GM23248 (cell line): Measurements from ENCODE around the gene SHISA8. TPM values are rescaled to one million over a fixed set of nuclear protein-coding genes. Genes with fewer than 3 reads are reported as not detected.
A peak's percentile ranks its signal among the peaks of the same experiment; 100 is the strongest.

Experiments used
- DNase-seq: peaks from one replicate; pipeline ENCODE4 v3.0.0-alpha.2; 2015
- H2AFZ ChIP-seq: fragments of 200-600 bp; sonication (generic); 2 replicates; pipeline ENCODE4 v1.6.1; 2016; ENCODE audit warnings: antibody characterized with exemption
- H3F3A ChIP-seq: fragments of 200-600 bp; sonication (generic); 2 replicates; pipeline ENCODE4 v1.6.1; 2016; ENCODE audit warnings: mild to moderate bottlenecking, antibody characterized with exemption, mixed run types; ENCODE audit not compliant: insufficient read depth
- H3K27ac ChIP-seq: fragments of 200-600 bp; sonication (generic); 2 replicates; pipeline ENCODE4 v1.5.1; 2016; ENCODE audit warnings: mild to moderate bottlenecking
- H3K27me3 ChIP-seq: fragments of 200-600 bp; sonication (generic); replicated peaks from 2 replicates; pipeline ENCODE4 v1.6.1; 2016; ENCODE audit warnings: mild to moderate bottlenecking; ENCODE audit not compliant: insufficient read depth
- H3K36me3 ChIP-seq: fragments of 200-600 bp; sonication (generic); 2 replicates; pipeline ENCODE4 v1.6.1; 2016; ENCODE audit warnings: low read depth, mild to moderate bottlenecking
- H3K4me1 ChIP-seq: fragments of 200-600 bp; sonication (generic); 2 replicates; pipeline ENCODE4 v1.6.1; 2016; ENCODE audit warnings: mild to moderate bottlenecking; ENCODE audit not compliant: insufficient read depth
- H3K4me2 ChIP-seq: fragments of 200-600 bp; sonication (generic); one replicate; pipeline ENCODE4 v1.6.1; 2016; ENCODE audit warnings: mild to moderate bottlenecking; ENCODE audit not compliant: unreplicated experiment
- H3K4me3 ChIP-seq: fragments of 200-600 bp; sonication (generic); 2 replicates; pipeline ENCODE4 v1.5.1; 2016; ENCODE audit warnings: mild to moderate bottlenecking
- H3K79me2 ChIP-seq: fragments of 200-600 bp; sonication (generic); 2 replicates; pipeline ENCODE4 v1.6.1; 2016; ENCODE audit warnings: mild to moderate bottlenecking; ENCODE audit not compliant: insufficient read depth
- H3K9ac ChIP-seq: fragments of 200-600 bp; sonication (generic); 2 replicates; pipeline ENCODE4 v1.6.1; 2016; ENCODE audit warnings: mild to moderate bottlenecking
- H3K9me2 ChIP-seq: fragments of 200-600 bp; sonication (generic); 2 replicates; pipeline ENCODE4 v1.6.1; 2016; ENCODE audit warnings: mixed run types, mild to moderate bottlenecking, moderate library complexity; ENCODE audit not compliant: insufficient read depth
- H3K9me3 ChIP-seq: fragments of 200-600 bp; sonication (generic); one replicate; pipeline ENCODE4 v1.6.1; 2017; ENCODE audit warnings: low read depth
- H4K20me1 ChIP-seq: fragments of 200-600 bp; sonication (generic); 2 replicates; pipeline ENCODE4 v1.6.0; 2016; ENCODE audit not compliant: insufficient read depth
- EZH2 ChIP-seq: fragments of 200-600 bp; sonication (generic); IDR thresholded peaks from 2 replicates; pipeline ENCODE4 v1.6.1; 2018; ENCODE audit warnings: antibody characterized with exemption, mild to moderate bottlenecking; ENCODE audit not compliant: insufficient read depth, poor library complexity, severe bottlenecking
- EZH2phosphoT487 ChIP-seq: fragments of 200-600 bp; sonication (generic); IDR thresholded peaks from 2 replicates; pipeline ENCODE4 v1.6.1; 2018; ENCODE audit warnings: antibody characterized with exemption, moderate library complexity, mild to moderate bottlenecking, low read depth; ENCODE audit not compliant: insufficient read depth
- WGBS, 2 experiments: methylation state at CpG; one replicate each; pipeline ENCODE4 v1.1.6; 2015 to 2017; ENCODE audit warnings: low lambda C conversion rate in 2 of 2, low coverage in 1 of 2; ENCODE audit errors: missing lambda C conversion rate in 2 of 2; 5-methylcytosine and 5-hydroxymethylcytosine counted together
- in situ Hi-C: fragments of 300-500 bp; cut with MboI; formaldehyde crosslinking; loops from 2 replicates; pipeline ENCODE4 v1.15.0; 2020
- polyA plus RNA-seq: library from polyadenylated mRNA; unstranded; fragments of >200 nt; fragmentation: Nextera tagmentation; extraction: Ambion mirVana; gene quantifications from 2 replicates; pipeline ENCODE4 v1.2.1, GENCODE V29; 2016
- total RNA-seq: library from RNA; depleted of rRNA; stranded (reverse); fragments of >200 nt; shearing (Covaris generic); gene quantifications from 2 replicates; pipeline ENCODE4 v1.2.3, GENCODE V29; 2014

SHISA8 gene
- total and polyA plus RNA-seq, 2 experiments from 2014 or later, result not detected

DNA sequence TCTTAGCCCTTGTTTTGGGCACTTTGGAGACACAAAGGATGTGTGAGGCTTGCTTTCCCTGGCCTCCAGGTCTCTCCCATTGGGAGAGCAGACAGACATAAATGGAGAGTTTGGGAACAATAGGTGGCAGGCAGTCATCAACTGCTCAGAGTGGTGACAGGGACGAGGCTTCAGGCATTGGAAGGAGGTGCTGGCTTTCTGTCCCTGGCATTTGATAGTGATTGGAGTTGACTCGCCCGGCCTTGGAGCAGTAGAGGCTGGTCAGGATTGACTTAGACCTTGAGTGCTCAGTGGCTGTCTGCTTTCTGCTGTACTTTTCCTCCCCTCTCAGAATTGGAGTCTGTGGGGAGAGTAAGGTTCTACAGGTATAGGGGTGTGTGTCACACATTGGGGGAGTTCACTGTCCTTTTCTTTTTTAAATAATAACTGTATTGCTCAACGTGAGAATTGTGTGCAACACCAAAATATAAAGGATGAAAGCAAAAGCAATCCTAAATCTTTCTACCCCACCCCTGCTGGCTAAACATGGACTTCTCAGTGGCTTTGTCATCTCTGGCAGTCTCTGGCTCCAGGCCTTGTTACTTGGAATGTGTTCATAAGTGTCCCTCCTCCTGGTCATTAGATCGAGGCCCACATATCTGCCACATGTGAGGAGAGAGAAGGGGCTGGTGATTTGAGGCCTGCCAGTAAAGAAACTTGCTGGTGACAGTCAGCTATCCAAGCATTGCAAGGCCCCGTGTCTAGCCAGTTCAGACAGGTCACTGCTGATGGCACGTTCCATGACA, 21.1 kb downstream of the SHISA8 start:
- TF ChIP-seq EZH2phosphoT487 (no peak), EZH2 (no peak)
- Histone ChIP-seq H3K27ac (no peak overlapping the region), H2AFZ (no peak overlapping the region), H3K4me2 (no peak overlapping the region), H3K79me2 (no peaks in the 10 kb centered on the region), H3K36me3 (peaks cover 6% of the 10 kb centered on the region; the same call in 1 of the 2 replicates), H3K9ac (no peak overlapping the region), H3F3A (peaks cover under 1% of the 10 kb centered on the region), H4K20me1 (no peaks in the 10 kb centered on the region), H3K27me3 (no peaks in the 10 kb centered on the region), H3K9me2 (no peaks in the 10 kb centered on the region), H3K9me3 (no peaks in the 10 kb centered on the region), H3K4me3 (no peak overlapping the region), H3K4me1 (peaks cover 4% of the 10 kb centered on the region)
- in situ Hi-C loops, result no loop called here
- no peak for DNase-seq
- 89 to 91% methylated on average over 7 of the region's 7 CpGs for whole genome bisulfite sequencing, 2 experiments

DNA sequence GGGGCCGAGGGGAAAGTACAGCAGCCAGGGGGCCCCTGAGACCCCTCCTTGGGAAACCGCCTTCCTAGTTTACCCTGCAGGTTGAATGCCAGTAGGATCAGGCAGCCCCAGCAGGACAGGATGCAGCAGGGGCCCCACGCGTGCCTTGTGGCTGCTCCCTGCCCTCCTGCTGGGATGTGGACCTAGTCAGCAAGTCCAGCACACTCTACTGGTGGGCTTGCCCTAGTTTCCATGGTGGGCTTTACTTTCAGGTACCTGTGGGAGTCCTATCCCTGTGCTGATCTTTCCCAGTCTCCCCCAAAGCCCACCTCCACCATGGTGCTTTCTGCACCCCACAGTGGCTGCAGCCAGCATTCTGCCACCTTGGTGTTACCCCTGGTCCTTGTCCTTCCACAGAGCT, 22.2 kb downstream of the SHISA8 start:
- Histone ChIP-seq H3K4me2 (no peak overlapping the region), H3K27me3 (no peaks in the 10 kb centered on the region), H3K4me1 (peaks cover 10% of the 10 kb centered on the region), H3K9me3 (no peaks in the 10 kb centered on the region), H4K20me1 (no peaks in the 10 kb centered on the region), H3K79me2 (no peaks in the 10 kb centered on the region), H3F3A (peaks cover 5% of the 10 kb centered on the region), H3K9ac (no peak overlapping the region), H3K36me3 (peaks cover 14% of the 10 kb centered on the region; the same call in 1 of the 2 replicates), H3K27ac (no peak overlapping the region), H3K9me2 (no peaks in the 10 kb centered on the region), H3K4me3 (no peak overlapping the region), H2AFZ (no peak overlapping the region)
- WGBS, 2 experiments, result 98 to 100% methylated on average over 4 of the region's 4 CpGs
- TF ChIP-seq EZH2phosphoT487, result no peak
- TF ChIP-seq EZH2, result no peak
- in situ Hi-C loops, result no loop called here
- DNase-seq, result no peak

- Histone ChIP-seq H2AFZ (no peak overlapping the region), H3K4me2 (no peak overlapping the region), H3K36me3 (peaks cover 18% of the 10 kb centered on the region; the same call in 1 of the 2 replicates), H3K9ac (no peak overlapping the region), H4K20me1 (no peaks in the 10 kb centered on the region), H3K4me3 (no peak overlapping the region), H3K4me1 (peaks cover 10% of the 10 kb centered on the region), H3K9me3 (no peaks in the 10 kb centered on the region), H3K79me2 (no peaks in the 10 kb centered on the region), H3K27me3 (no peaks in the 10 kb centered on the region), H3K27ac (no peak overlapping the region), H3K9me2 (no peaks in the 10 kb centered on the region), H3F3A (peaks cover 5% of the 10 kb centered on the region)
- in situ Hi-C loops, result no loop called here
- WGBS, 2 experiments, result 91 to 95% methylated on average over 9 of the region's 9 CpGs
- TF ChIP-seq EZH2phosphoT487, result no peak
- TF ChIP-seq EZH2, result no peak
- DNase-seq, result no peak
Measured at GRCh38 chr22:41891407-41891806, 23.5 kb downstream of the SHISA8 start.

DNA sequence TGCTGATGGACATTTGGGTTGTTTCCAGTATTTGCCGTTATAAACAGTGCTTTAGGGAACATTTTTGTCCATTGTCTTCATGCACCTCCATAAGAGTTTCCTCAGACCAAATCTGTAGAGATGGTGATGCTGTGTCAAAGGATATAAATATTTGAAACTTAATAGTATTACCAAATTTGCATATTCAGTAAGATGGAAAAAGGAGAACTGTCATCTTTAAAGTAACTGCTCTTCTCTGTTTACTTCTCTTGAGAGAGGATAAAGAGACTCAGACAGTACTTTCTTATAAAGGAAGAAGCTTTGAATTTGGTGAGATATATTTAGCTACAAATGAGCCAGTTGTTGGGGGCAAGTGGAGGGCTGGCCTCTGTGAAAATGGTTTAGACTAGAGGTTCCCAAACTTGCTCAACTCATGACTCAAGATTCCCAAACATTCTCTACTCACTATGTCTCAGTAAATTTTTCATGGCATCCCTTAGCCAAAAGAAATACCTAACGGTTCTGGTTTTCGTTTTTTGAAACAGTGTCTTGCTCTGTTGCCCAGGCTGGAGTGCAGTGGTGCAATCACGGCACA, 26.2 kb downstream of the SHISA8 start:
- Histone ChIP-seq H3K9me3 (no peaks in the 10 kb centered on the region), H3K27ac (peak overlapping the region; percentile 49), H3F3A (peaks cover 5% of the 10 kb centered on the region), H3K9ac (no peak overlapping the region), H3K9me2 (no peaks in the 10 kb centered on the region), H3K4me1 (peaks cover 7% of the 10 kb centered on the region), H3K4me2 (no peak overlapping the region), H3K36me3 (peaks cover 29% of the 10 kb centered on the region; the same call in 1 of the 2 replicates), H3K4me3 (no peak overlapping the region), H4K20me1 (no peaks in the 10 kb centered on the region), H2AFZ (no peak overlapping the region), H3K79me2 (no peaks in the 10 kb centered on the region), H3K27me3 (no peaks in the 10 kb centered on the region)
- 78% methylated on average over 4 of the region's 4 CpGs for WGBS, 2 experiments
- DNase-seq, result peak; percentile 60
- TF ChIP-seq EZH2, result no peak
- TF ChIP-seq EZH2phosphoT487, result no peak
- in situ Hi-C loops, result no loop called here
